Naive thymus-derived CD8-positive, alpha-beta T cell (primary cell): Measurements from ENCODE around the gene SLC16A3. TPM values are rescaled to one million over a fixed set of nuclear protein-coding genes. Genes with fewer than 3 reads are reported as not detected.

Source experiments
- ATAC-seq, 2 donors: fragments of 150-1000 bp; cut with Tn5 transposase in 1 of 2; sonication (Bioruptor Pico), chemical (Tn5 transposase) in 1 of 2; 1 replicate in 1 of 2; 2 replicates in 1 of 2; pipeline ENCODE4 v1.10.0; 2021; ENCODE audit warnings: mild to moderate bottlenecking in 2 of 2, moderate library complexity in 2 of 2
- POLR2A ChIA-PET: fragments of 350-600 bp; sonication (Branson Sonifier 250); formaldehyde crosslinking; loops from one replicate; lab custom pipeline; 2021; ENCODE audit warnings: antibody characterized with exemption; lab: Charles Lee
- DNase-seq, 10 donors: peaks; one replicate each; pipeline versions ENCODE4 v3.0.0 to v3.0.0-alpha.2; 2020 to 2022
- H3K27ac Mint-ChIP-seq, 10 donors: one replicate each; pipeline ENCODE4 v1.8.0; 2020 to 2022; ENCODE audit warnings: mild to moderate bottlenecking in 10 of 10, mixed read lengths in 10 of 10, moderate library complexity in 4 of 10, inconsistent platforms in 1 of 10
- H3K27me3 Mint-ChIP-seq, 5 donors: one replicate each; pipeline ENCODE4 v1.8.0; 2021 to 2022; ENCODE audit warnings: mixed read lengths in 5 of 5
- H3K36me3 Mint-ChIP-seq, 3 donors: one replicate each; pipeline ENCODE4 v1.8.0; 2020 to 2022; ENCODE audit warnings: mixed read lengths in 3 of 3, mild to moderate bottlenecking in 2 of 3, inconsistent platforms in 1 of 3
- H3K4me1 Mint-ChIP-seq, 4 donors: one replicate each; pipeline ENCODE4 v1.8.0; 2021 to 2022; ENCODE audit warnings: mixed read lengths in 4 of 4
- H3K4me3 Mint-ChIP-seq, 10 donors: one replicate each; pipeline ENCODE4 v1.8.0; 2020 to 2022; ENCODE audit warnings: mild to moderate bottlenecking in 10 of 10, mixed read lengths in 10 of 10, moderate library complexity in 6 of 10, inconsistent platforms in 1 of 10
- H3K9me3 Mint-ChIP-seq, 9 donors: one replicate each; pipeline ENCODE4 v1.8.0; 2020 to 2022; ENCODE audit warnings: mixed read lengths in 9 of 9, mild to moderate bottlenecking in 3 of 9, inconsistent platforms in 1 of 9, moderate library complexity in 1 of 9
- polyA plus RNA-seq, 3 donors: library from polyadenylated mRNA; unstranded; fragments of 300-500 nt; fragmentation: Illumina TruSeq; gene quantifications; one replicate each; pipeline ENCODE4 v1.2.3, GENCODE V29; 2021
- total RNA-seq, 8 experiments: library from RNA in 2 of 8; stranded (reverse) in 2 of 8; gene quantifications; one replicate each; pipeline ENCODE4 v1.2.3 and lab custom pipeline; 2021 to 2026

The SLC16A3 gene
- total and polyA plus RNA-seq, 5 experiments from 2014 or later: 0.91 to 11.6 (median 1.5) TPM

- peak overlapping the region in 4 of 10 donors; percentile 19 to 69 (median 52) for H3K4me3 Mint-ChIP-seq
- H3K27me3 Mint-ChIP-seq: peaks cover 0 to 1% (median 0%) of the 10 kb centered on the region in 5 donors
- DNase-seq: no peak
- H3K27ac Mint-ChIP-seq: peak overlapping the region in 8 of 10 donors; percentile 39 to 89 (median 72)
- peaks cover 32 to 66% (median 60%) of the 10 kb centered on the region in 4 donors for H3K4me1 Mint-ChIP-seq
- peaks cover 0 to 49% (median 8%) of the 10 kb centered on the region in 3 donors for H3K36me3 Mint-ChIP-seq
- ATAC-seq: peak in 1 of 2 donors; percentile 6
- H3K9me3 Mint-ChIP-seq: no peaks in the 10 kb centered on the region
- POLR2A ChIA-PET: interaction anchor here (0.5 to 3.4 kb wide), 13 partner anchors 11 to 166 kb away, joined by 3 to 11 read pairs (median 4); partner anchors contain the start of genes CD7, CSNK1D and SLC16A3
These were observed 12.5 kb downstream of the SLC16A3 start for GRCh38 chr17:82241183-82241925.

DNA sequence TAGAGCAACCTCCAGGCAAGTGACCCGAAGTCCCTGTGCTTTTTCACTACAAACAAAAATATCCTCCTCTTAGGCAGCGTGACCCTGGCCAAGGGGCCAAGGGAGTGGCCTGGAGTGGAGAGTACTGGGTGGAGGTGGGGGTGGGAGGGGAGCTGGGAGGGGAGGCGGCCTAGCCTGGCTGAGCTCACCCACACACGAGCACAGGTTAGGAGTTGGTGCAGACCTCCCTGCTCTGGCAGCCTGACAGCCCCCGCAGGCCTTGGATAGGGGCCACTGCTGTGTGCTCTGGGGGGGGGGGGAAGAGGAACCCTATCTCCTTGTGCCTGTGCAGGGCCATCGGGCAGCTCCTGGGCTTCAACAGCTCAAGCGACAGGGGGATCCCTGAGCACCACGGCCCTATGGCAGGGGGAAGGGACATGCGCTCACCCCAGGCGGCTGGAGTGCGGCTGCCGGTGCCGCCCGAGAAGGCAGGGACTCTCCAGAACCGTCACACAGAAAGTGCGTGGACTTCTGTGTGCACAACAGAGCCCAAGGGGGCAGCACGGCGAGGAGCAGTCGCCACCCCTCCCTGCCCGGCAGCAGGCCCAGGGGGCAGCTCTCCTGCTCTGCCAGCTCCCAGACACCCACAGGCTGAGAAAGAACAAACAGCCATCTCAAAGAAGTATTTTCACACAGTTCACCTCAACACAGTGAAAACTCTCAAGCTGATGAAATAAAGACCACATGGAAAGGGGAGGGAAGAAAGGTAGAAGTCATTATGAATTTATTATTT, 13.3 kb downstream of the SLC16A3 start:
- H3K27ac Mint-ChIP-seq: peak overlapping the region in 8 of 10 donors; percentile 27 to 89 (median 56)
- no peaks in the 10 kb centered on the region for H3K9me3 Mint-ChIP-seq
- DNase-seq: no peak
- peaks cover 32 to 68% (median 64%) of the 10 kb centered on the region in 4 donors for H3K4me1 Mint-ChIP-seq
- H3K4me3 Mint-ChIP-seq: peak overlapping the region in 1 of 10 donors; percentile 36
- peaks cover 0 to 55% (median 8%) of the 10 kb centered on the region in 3 donors for H3K36me3 Mint-ChIP-seq
- POLR2A ChIA-PET: interaction anchor here (0.5 to 1.6 kb wide), 11 partner anchors 12 to 167 kb away, joined by 3 to 6 read pairs (median 3); partner anchors contain the start of genes CD7, CSNK1D and SLC16A3
- no peak for ATAC-seq
- H3K27me3 Mint-ChIP-seq: peaks cover 0 to 1% (median 0%) of the 10 kb centered on the region in 5 donors

DNA sequence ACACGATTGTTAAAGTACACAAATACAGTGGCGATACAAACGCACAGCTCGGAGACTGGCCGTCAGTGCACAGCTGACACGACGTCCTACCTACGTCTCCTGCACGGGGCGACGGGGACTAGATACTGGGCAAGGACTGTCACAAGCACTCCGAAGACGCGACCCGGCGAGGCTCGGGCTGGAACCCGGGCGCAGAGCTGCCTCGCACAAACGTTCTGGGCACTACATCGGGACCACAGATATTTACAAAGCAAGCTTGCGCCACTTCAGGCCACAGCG, 13.8 kb downstream of the SLC16A3 start:
- POLR2A ChIA-PET: interaction anchor here (1.2 to 1.3 kb wide), 3 partner anchors 31 to 74 kb away, joined by 4 to 6 read pairs (median 4); partner anchors contain the start of genes CD7 and CSNK1D
- H3K27ac Mint-ChIP-seq: peak overlapping the region in 6 of 10 donors; percentile 2 to 72 (median 44)
- H3K4me1 Mint-ChIP-seq: peaks cover 30 to 66% (median 64%) of the 10 kb centered on the region in 4 donors
- peaks cover 0 to 61% (median 8%) of the 10 kb centered on the region in 3 donors for H3K36me3 Mint-ChIP-seq
- ATAC-seq (no peak), DNase-seq (no peak)
- peak overlapping the region in 1 of 10 donors; percentile 36 for H3K4me3 Mint-ChIP-seq
- H3K27me3 Mint-ChIP-seq: peaks cover 0 to 1% (median 0%) of the 10 kb centered on the region in 5 donors
- no peaks in the 10 kb centered on the region for H3K9me3 Mint-ChIP-seq

DNA sequence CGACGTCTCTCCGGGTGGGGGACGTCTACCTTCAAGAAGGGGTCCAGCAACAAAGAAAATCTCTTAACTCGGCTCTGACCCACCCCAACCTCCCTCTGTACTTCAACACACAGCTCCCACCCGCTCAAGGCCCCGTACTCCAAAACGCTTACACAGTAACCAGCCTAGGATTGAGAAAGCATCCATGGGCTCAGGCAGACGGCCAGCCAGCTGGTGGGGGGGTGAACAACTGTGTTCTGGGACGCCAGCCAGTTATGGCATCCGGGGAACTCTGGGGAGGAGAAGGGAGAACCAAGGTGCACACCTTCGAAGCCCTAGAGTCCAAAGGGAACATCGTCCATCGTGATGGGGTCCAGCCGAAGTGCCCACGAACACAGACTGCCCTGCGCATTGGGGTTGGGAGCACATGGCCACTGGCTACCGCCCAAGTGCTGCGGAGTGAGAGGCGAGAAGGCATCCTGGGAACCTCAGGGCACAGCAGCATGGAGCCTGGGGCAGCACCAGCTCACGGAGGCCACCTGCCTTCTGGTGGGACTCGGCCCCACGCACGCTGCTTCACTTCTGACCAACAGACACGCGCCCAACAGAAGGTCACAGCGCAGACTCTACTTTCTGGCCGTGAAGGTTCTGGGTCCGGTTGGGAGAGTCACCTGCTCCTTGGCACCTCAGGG, 14.3 kb downstream of the SLC16A3 start:
- no peak for ATAC-seq
- Mint-ChIP-seq H3K27ac (peak overlapping the region in 2 of 10 donors; percentile 20 to 56), H3K9me3 (no peaks in the 10 kb centered on the region), H3K36me3 (peaks cover 0 to 65% (median 10%) of the 10 kb centered on the region in 3 donors), H3K27me3 (peaks cover 0 to 1% (median 0%) of the 10 kb centered on the region in 5 donors), H3K4me3 (no peak overlapping the region), H3K4me1 (peaks cover 30 to 68% (median 67%) of the 10 kb centered on the region in 4 donors)
- DNase-seq: no peak
- POLR2A ChIA-PET: interaction anchor here (0.5 to 1.3 kb wide), 3 partner anchors 54 to 180 kb away, joined by 4 read pairs; no protein-coding TSS in a partner anchor

- no peak for DNase-seq
- H3K4me3 Mint-ChIP-seq: peak overlapping the region in 1 of 10 donors; percentile 52
- no peaks in the 10 kb centered on the region for H3K9me3 Mint-ChIP-seq
- H3K36me3 Mint-ChIP-seq: peaks cover 0 to 71% (median 15%) of the 10 kb centered on the region in 3 donors
- H3K4me1 Mint-ChIP-seq: peaks cover 30 to 64% (median 63%) of the 10 kb centered on the region in 4 donors
- H3K27ac Mint-ChIP-seq: peak overlapping the region in 7 of 10 donors; percentile 15 to 89 (median 65)
- POLR2A ChIA-PET: interaction anchor here (0.5 to 2.0 kb wide), 3 partner anchors 74 to 180 kb away, joined by 4 to 5 read pairs (median 4); partner anchors contain the start of gene CD7
- peaks cover 0 to 1% (median 0%) of the 10 kb centered on the region in 5 donors for H3K27me3 Mint-ChIP-seq
- ATAC-seq: no peak
These were observed 15.0 kb downstream of the SLC16A3 start for GRCh38 chr17:82243648-82244412.

GRCh38 chr17:82244413-82245133, 15.7 kb downstream of the SLC16A3 start:
- ATAC-seq: no peak
- H3K4me3 Mint-ChIP-seq: no peak overlapping the region
- no peaks in the 10 kb centered on the region for H3K9me3 Mint-ChIP-seq
- peaks cover 0 to 73% (median 17%) of the 10 kb centered on the region in 3 donors for H3K36me3 Mint-ChIP-seq
- H3K27me3 Mint-ChIP-seq: peaks cover 0 to 1% (median 0%) of the 10 kb centered on the region in 5 donors
- peak in 1 of 10 donors; percentile 37 for DNase-seq
- peaks cover 30 to 60% (median 57%) of the 10 kb centered on the region in 4 donors for H3K4me1 Mint-ChIP-seq
- peak overlapping the region in 9 of 10 donors; percentile 19 to 81 (median 71) for H3K27ac Mint-ChIP-seq
- POLR2A ChIA-PET: interaction anchor here (1.1 to 2.0 kb wide), 2 partner anchors 61 to 73 kb away, joined by 3 to 5 read pairs; partner anchors contain the start of gene CD7

GRCh38 chr17:82245134-82246039, 16.5 kb downstream of the SLC16A3 start:
- Mint-ChIP-seq H3K4me1 (peaks cover 28 to 54% (median 50%) of the 10 kb centered on the region in 4 donors), H3K4me3 (peak overlapping the region in 1 of 10 donors; percentile 29), H3K27ac (peak overlapping the region in 4 of 10 donors; percentile 10 to 81 (median 70)), H3K9me3 (no peaks in the 10 kb centered on the region), H3K36me3 (peaks cover 0 to 80% (median 17%) of the 10 kb centered on the region in 3 donors), H3K27me3 (no peaks in the 10 kb centered on the region)
- POLR2A ChIA-PET: interaction anchor here (0.7 to 2.0 kb wide), 5 partner anchors 10 to 72 kb away, joined by 3 to 5 read pairs (median 3); partner anchors contain the start of gene CD7
- no peak for DNase-seq
- ATAC-seq: no peak

- no peak for ATAC-seq
These were observed 17.2 kb downstream of the SLC16A3 start for GRCh38 chr17:82246040-82246364.

GRCh38 chr17:82246365-82247181, 17.7 kb downstream of the SLC16A3 start:
- Mint-ChIP-seq H3K4me1 (peaks cover 22 to 43% (median 39%) of the 10 kb centered on the region in 4 donors), H3K36me3 (peaks cover 0 to 90% (median 24%) of the 10 kb centered on the region in 3 donors), H3K9me3 (no peaks in the 10 kb centered on the region), H3K4me3 (peak overlapping the region in 1 of 10 donors; percentile 22), H3K27ac (peak overlapping the region in 9 of 10 donors; percentile 34 to 77 (median 56)), H3K27me3 (no peaks in the 10 kb centered on the region)
- DNase-seq (no peak), ATAC-seq (no peak)
- POLR2A ChIA-PET: interaction anchor here (0.6 to 1.6 kb wide), 3 partner anchors 9 to 52 kb away, joined by 3 read pairs; no protein-coding TSS in a partner anchor

More at GRCh38 chr17:82246040-82246364, 17.2 kb downstream of the SLC16A3 start:
- Mint-ChIP-seq H3K27me3 (no peaks in the 10 kb centered on the region), H3K4me3 (peak overlapping the region in 1 of 10 donors; percentile 10), H3K4me1 (peaks cover 25 to 48% (median 44%) of the 10 kb centered on the region in 4 donors), H3K9me3 (no peaks in the 10 kb centered on the region), H3K36me3 (peaks cover 0 to 86% (median 19%) of the 10 kb centered on the region in 3 donors), H3K27ac (peak overlapping the region in 3 of 10 donors; percentile 44 to 77 (median 56))
- DNase-seq: no peak
- POLR2A ChIA-PET: interaction anchor here (0.8 to 2.0 kb wide), 4 partner anchors 11 to 71 kb away, joined by 3 to 5 read pairs (median 4); partner anchors contain the start of gene CD7
